Caco-2 (cell line): ENCODE results near the gene KREMEN2. TPM values are rescaled to one million over a fixed set of nuclear protein-coding genes. Genes with fewer than 3 reads are reported as not detected.

ENCODE experiments used
- BruUV-seq: library from RNA; stranded (reverse); fragments of 400-500 nt; replicated peaks from 2 replicates; lab custom pipeline; 2021; lab: Mats Ljungman, UMichigan
- CTCF ChIA-PET: fragments of 300-600 bp; sonication (Branson Sonifier 250); formaldehyde crosslinking; loops from one replicate; lab custom pipeline; 2022; ENCODE audit warnings: antibody characterized with exemption; lab: Charles Lee
- POLR2A ChIA-PET: fragments of 300-600 bp; sonication (Branson Sonifier 250); formaldehyde crosslinking; loops from one replicate; lab custom pipeline; 2022; ENCODE audit warnings: antibody characterized with exemption; lab: Charles Lee
- DNase-seq, 2 experiments: peaks; one replicate each; pipeline versions ENCODE4 v3.0.0 to v3.0.0-alpha.2; 2020 to 2022
- H3K27me3 ChIP-seq: replicated peaks from 2 replicates; pipeline ENCODE4 v1.6.0; 2011; ENCODE audit warnings: low read length; ENCODE audit not compliant: control insufficient read depth, insufficient read depth
- H3K36me3 ChIP-seq: 2 replicates; pipeline ENCODE4 v1.5.1; 2011; ENCODE audit warnings: low read length; ENCODE audit not compliant: control insufficient read depth, insufficient read depth
- H3K4me1 ChIP-seq: fragments of 250-450 bp; sonication (Bioruptor Pico); 2 replicates; pipeline ENCODE4 v1.5.1; 2020; ENCODE audit warnings: mild to moderate bottlenecking
- H3K4me3 ChIP-seq: 2 replicates; pipeline ENCODE4 v1.5.1; 2011; ENCODE audit warnings: low read depth, mild to moderate bottlenecking, control low read depth, low read length
- H3K9me3 ChIP-seq: fragments of 250-450 bp; sonication (Bioruptor Pico); 2 replicates; pipeline ENCODE4 v1.5.1; 2020; ENCODE audit warnings: mild to moderate bottlenecking, moderate library complexity
- H3K27ac Mint-ChIP-seq: one replicate; pipeline ENCODE4 v1.8.0; 2022; ENCODE audit warnings: mixed read lengths; ENCODE audit not compliant: unreplicated experiment
- H3K27me3 Mint-ChIP-seq: one replicate; pipeline ENCODE4 v1.8.0; 2022; ENCODE audit warnings: mixed read lengths; ENCODE audit not compliant: insufficient read depth, unreplicated experiment
- H3K36me3 Mint-ChIP-seq: one replicate; pipeline ENCODE4 v1.8.0; 2022; ENCODE audit warnings: mild to moderate bottlenecking, mixed read lengths; ENCODE audit not compliant: insufficient read depth, unreplicated experiment
- H3K4me1 Mint-ChIP-seq: one replicate; pipeline ENCODE4 v1.8.0; 2022; ENCODE audit warnings: low read depth, mixed read lengths; ENCODE audit not compliant: unreplicated experiment
- H3K4me3 Mint-ChIP-seq: one replicate; pipeline ENCODE4 v1.8.0; 2022; ENCODE audit warnings: mild to moderate bottlenecking, moderate library complexity, mixed read lengths; ENCODE audit not compliant: unreplicated experiment
- H3K9me3 Mint-ChIP-seq: one replicate; pipeline ENCODE4 v1.8.0; 2022; ENCODE audit warnings: mixed read lengths; ENCODE audit not compliant: unreplicated experiment
- intact Hi-C: fragments of 100-400 bp; cut with micrococcal nuclease; formaldehyde crosslinking; loops from one replicate; pipeline ENCODE4 v1.10.0; 2022; ENCODE audit not compliant: unreplicated experiment
- total RNA-seq: library from RNA; stranded (reverse); gene quantifications from 2 replicates; pipeline ENCODE4 v1.2.3, GENCODE V29; 2022
- TF ChIP-seq, protein P1 (sequence below), 2 experiments: fragments of 200-600 bp in 1 of 2; IDR thresholded peaks; 1 replicate in 1 of 2; 2 replicates in 1 of 2; pipeline versions ENCODE4 v1.5.1 to v1.8.0; 2011 to 2022; ENCODE audit warnings: antibody characterized with exemption in 1 of 2, control low read depth in 1 of 2, inconsistent platforms in 1 of 2, low read depth in 1 of 2, low read length in 1 of 2, mild to moderate bottlenecking in 1 of 2, moderate library complexity in 1 of 2; ENCODE audit not compliant: insufficient read depth in 1 of 2, severe bottlenecking in 1 of 2, unreplicated experiment in 1 of 2

Gene KREMEN2
- total RNA-seq, 1 experiment from 2014 or later: 2.2 TPM

DNA sequence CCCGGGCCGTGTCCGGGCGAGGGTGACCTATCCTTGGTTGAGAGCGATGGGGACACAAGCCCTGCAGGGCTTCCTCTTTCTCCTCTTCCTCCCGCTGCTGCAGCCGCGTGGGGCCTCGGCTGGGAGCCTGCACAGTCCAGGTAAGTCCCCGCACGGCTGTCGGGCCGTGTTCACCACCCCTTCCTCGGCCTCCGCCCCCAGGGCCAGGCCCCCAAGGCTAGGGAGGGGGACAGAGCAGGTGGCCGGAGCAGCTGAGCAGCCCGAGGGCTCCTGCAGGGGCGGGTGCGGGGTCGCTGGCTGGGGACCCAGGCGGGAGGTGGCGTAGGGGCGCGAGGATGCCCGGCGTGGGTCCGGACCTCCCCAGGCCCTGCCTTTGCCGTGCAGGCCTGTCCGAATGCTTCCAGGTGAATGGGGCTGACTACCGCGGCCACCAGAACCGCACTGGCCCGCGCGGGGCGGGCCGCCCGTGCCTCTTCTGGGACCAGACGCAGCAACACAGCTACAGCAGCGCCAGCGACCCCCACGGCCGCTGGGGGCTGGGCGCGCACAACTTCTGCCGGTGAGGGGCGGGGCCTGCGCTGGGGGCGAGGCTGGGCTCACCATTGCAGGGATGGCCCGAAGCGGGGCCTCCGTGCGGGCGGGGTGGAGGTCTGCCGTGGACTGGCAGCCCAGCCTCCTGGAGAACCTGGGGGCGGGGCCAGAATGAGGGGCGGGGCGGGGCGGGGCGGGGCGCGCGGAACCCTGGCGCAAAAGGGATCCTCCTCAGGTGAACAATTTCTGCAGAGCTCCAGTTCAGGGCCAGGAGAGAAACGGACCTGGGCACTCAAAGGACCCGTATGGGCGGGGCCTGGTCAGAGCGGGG, 631 bp downstream of the KREMEN2 start:
- POLR2A ChIA-PET: interaction anchor here (1.0 kb wide), 1 partner anchor 16 kb away, joined by 5 read pairs; the partner anchor contains the start of gene PKMYT1
- Mint-ChIP-seq H3K4me3 (peak overlapping the region; percentile 93), H3K36me3 (peaks cover 10% of the 10 kb centered on the region), H3K27ac (no peak overlapping the region), H3K27me3 (no peaks in the 10 kb centered on the region), H3K9me3 (no peaks in the 10 kb centered on the region), H3K4me1 (no peaks in the 10 kb centered on the region)
- H3K36me3 ChIP-seq: no peaks in the 10 kb centered on the region
- peak overlapping the region; percentile 54 for H3K4me3 ChIP-seq
- H3K9me3 ChIP-seq: no peaks in the 10 kb centered on the region
- no peaks in the 10 kb centered on the region for H3K27me3 ChIP-seq
- DNase-seq: peak; percentile 91 to 93
- TF ChIP-seq, protein P1, sequence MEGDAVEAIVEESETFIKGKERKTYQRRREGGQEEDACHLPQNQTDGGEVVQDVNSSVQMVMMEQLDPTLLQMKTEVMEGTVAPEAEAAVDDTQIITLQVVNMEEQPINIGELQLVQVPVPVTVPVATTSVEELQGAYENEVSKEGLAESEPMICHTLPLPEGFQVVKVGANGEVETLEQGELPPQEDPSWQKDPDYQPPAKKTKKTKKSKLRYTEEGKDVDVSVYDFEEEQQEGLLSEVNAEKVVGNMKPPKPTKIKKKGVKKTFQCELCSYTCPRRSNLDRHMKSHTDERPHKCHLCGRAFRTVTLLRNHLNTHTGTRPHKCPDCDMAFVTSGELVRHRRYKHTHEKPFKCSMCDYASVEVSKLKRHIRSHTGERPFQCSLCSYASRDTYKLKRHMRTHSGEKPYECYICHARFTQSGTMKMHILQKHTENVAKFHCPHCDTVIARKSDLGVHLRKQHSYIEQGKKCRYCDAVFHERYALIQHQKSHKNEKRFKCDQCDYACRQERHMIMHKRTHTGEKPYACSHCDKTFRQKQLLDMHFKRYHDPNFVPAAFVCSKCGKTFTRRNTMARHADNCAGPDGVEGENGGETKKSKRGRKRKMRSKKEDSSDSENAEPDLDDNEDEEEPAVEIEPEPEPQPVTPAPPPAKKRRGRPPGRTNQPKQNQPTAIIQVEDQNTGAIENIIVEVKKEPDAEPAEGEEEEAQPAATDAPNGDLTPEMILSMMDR (IDR thresholded peaks at IDR 0.05; ENCODE audit: insufficient read depth in 1 of 2, low read depth in 1 of 2, low read length in 1 of 2, severe bottlenecking in 1 of 2, unreplicated experiment in 1 of 2): no peak
- CTCF ChIA-PET: interaction anchor here (0.7 to 1.9 kb wide), 6 partner anchors 16 to 1611 kb away, joined by 3 to 5 read pairs (median 4); partner anchors contain the start of gene PKMYT1
- peaks cover 17% of the 10 kb centered on the region for H3K4me1 ChIP-seq
- BruUV-seq: no TSS peak
- intact Hi-C loops: no loop called here

DNA sequence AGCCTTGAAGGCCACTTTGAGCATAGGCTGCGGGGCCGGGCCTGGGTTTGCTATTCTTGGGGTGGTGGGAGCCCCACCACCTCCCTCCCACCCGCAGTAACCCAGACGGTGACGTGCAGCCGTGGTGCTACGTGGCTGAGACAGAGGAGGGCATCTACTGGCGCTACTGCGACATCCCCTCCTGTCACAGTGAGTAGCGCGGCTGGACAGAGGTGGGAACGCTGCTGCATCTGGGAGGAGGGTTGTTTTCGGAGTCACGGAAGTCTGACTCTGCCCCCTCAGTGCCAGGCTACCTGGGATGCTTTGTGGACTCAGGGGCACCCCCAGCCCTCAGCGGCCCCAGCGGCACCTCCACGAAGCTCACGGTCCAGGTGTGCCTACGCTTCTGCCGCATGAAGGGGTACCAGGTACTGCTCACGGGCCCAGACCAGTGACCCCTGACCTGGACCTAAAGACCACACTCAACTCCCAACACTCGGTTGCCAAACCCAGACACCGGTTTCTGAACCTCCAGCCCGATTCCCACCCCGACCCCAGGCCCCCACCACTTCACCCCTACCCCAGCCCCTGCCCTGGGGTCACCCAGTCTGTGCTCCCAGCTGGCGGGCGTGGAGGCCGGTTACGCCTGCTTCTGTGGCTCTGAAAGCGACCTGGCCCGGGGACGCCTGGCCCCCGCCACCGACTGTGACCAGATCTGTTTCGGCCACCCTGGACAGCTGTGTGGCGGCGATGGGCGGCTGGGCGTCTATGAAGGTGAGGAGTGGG, 2.1 kb downstream of the KREMEN2 start:
- Mint-ChIP-seq H3K4me1 (no peaks in the 10 kb centered on the region), H3K27me3 (no peaks in the 10 kb centered on the region), H3K9me3 (no peaks in the 10 kb centered on the region), H3K36me3 (peaks cover 25% of the 10 kb centered on the region), H3K4me3 (no peak overlapping the region), H3K27ac (no peak overlapping the region)
- TF ChIP-seq, protein P1 (IDR thresholded peaks at IDR 0.05; ENCODE audit: insufficient read depth in 1 of 2, low read depth in 1 of 2, low read length in 1 of 2, severe bottlenecking in 1 of 2, unreplicated experiment in 1 of 2): no peak
- DNase-seq: no peak
- H3K9me3 ChIP-seq: no peaks in the 10 kb centered on the region
- H3K4me3 ChIP-seq: no peak overlapping the region
- no peaks in the 10 kb centered on the region for H3K27me3 ChIP-seq
- intact Hi-C loops: no loop called here
- POLR2A ChIA-PET: no interaction called here
- H3K4me1 ChIP-seq: peaks cover 17% of the 10 kb centered on the region
- CTCF ChIA-PET: interaction anchor here (1.9 kb wide), 1 partner anchor 15 kb away, joined by 4 read pairs; the partner anchor contains the start of gene PKMYT1
- H3K36me3 ChIP-seq: no peaks in the 10 kb centered on the region
- no TSS peak for BruUV-seq

DNA sequence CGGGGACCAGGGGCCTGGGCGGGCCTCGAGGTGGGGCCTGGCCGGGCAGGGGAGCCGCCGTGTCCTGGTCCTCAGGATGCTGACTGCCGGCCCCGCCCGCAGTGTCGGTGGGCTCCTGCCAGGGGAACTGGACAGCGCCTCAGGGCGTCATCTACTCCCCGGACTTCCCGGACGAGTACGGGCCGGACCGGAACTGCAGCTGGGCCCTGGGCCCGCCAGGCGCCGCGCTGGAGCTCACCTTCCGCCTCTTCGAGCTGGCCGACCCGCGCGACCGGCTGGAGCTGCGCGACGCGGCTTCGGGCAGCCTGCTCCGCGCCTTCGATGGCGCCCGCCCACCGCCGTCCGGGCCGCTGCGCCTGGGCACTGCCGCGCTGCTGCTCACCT, 2.7 kb downstream of the KREMEN2 start:
- no peaks in the 10 kb centered on the region for H3K9me3 ChIP-seq
- Mint-ChIP-seq H3K9me3 (no peaks in the 10 kb centered on the region), H3K4me3 (no peak overlapping the region), H3K36me3 (peaks cover 31% of the 10 kb centered on the region), H3K4me1 (no peaks in the 10 kb centered on the region), H3K27ac (no peak overlapping the region), H3K27me3 (no peaks in the 10 kb centered on the region)
- no peak for DNase-seq
- TF ChIP-seq, protein P1 (IDR thresholded peaks at IDR 0.05; ENCODE audit: insufficient read depth in 1 of 2, low read depth in 1 of 2, low read length in 1 of 2, severe bottlenecking in 1 of 2, unreplicated experiment in 1 of 2): no peak
- CTCF ChIA-PET: no interaction called here
- H3K4me1 ChIP-seq: peaks cover 17% of the 10 kb centered on the region
- H3K27me3 ChIP-seq: no peaks in the 10 kb centered on the region
- POLR2A ChIA-PET: no interaction called here
- no TSS peak for BruUV-seq
- intact Hi-C loops: no loop called here
- no peak overlapping the region for H3K4me3 ChIP-seq
- H3K36me3 ChIP-seq: no peaks in the 10 kb centered on the region
